Liver (tissue), 9 donors: ENCODE data around the gene TBL1X. TPM values are rescaled to one million over a fixed set of nuclear protein-coding genes. Genes with fewer than 3 reads are reported as not detected.

Experiments used
- DNase-seq: peaks from one replicate; pipeline ENCODE4 v3.0.0-alpha.2; 2017; ENCODE audit warnings: low spot score
- H3K27ac ChIP-seq, 2 donors: one replicate each; pipeline ENCODE4 v1.7.0; 2013; ENCODE audit warnings: inconsistent platforms in 2 of 2, low read length in 2 of 2, control low read depth in 1 of 2, low read depth in 1 of 2, mild to moderate bottlenecking in 1 of 2
- H3K27me3 ChIP-seq, 4 donors: one replicate each; pipeline versions ENCODE4 v1.6.1 to v1.7.0; 2013; ENCODE audit warnings: low read length in 3 of 4, inconsistent platforms in 1 of 4, mild to moderate bottlenecking in 1 of 4, moderate library complexity in 1 of 4; ENCODE audit not compliant: control insufficient read depth in 4 of 4, insufficient read depth in 4 of 4
- H3K36me3 ChIP-seq, 4 donors: one replicate each; pipeline versions ENCODE4 v1.6.1 to v1.7.0; 2013; ENCODE audit warnings: low read length in 3 of 4, mild to moderate bottlenecking in 3 of 4, low read depth in 1 of 4, moderate library complexity in 1 of 4; ENCODE audit not compliant: control insufficient read depth in 4 of 4, insufficient read depth in 3 of 4
- H3K4me1 ChIP-seq, 4 donors: one replicate each; pipeline versions ENCODE4 v1.6.1 to v1.7.0; 2013; ENCODE audit warnings: low read length in 3 of 4, mild to moderate bottlenecking in 3 of 4, moderate library complexity in 1 of 4; ENCODE audit not compliant: control insufficient read depth in 4 of 4, insufficient read depth in 4 of 4
- H3K4me3 ChIP-seq, 3 donors: one replicate each; pipeline versions ENCODE4 v1.6.1 to v1.7.0; 2013; ENCODE audit warnings: low read length in 3 of 3, control low read depth in 1 of 3, low read depth in 1 of 3, mild to moderate bottlenecking in 1 of 3
- H3K9ac ChIP-seq, 2 donors: one replicate each; pipeline ENCODE4 v1.7.0; 2013; ENCODE audit warnings: low read length in 2 of 2, mild to moderate bottlenecking in 2 of 2, moderate library complexity in 2 of 2, control low read depth in 1 of 2, low read depth in 1 of 2
- H3K9me3 ChIP-seq, 4 donors: one replicate each; pipeline versions ENCODE4 v1.6.1 to v1.7.0; 2013; ENCODE audit warnings: low read length in 3 of 4; ENCODE audit not compliant: control insufficient read depth in 4 of 4
- ATF3 ChIP-seq: IDR thresholded peaks from 2 replicates; pipeline ENCODE4 v1.6.1; 2016; ENCODE audit warnings: antibody characterized with exemption
- CTCF ChIP-seq: fragments of 150-350 bp; IDR thresholded peaks from 2 replicates; pipeline ENCODE4 v1.5.1; 2017; ENCODE audit warnings: improper control_type of control experiment, low read depth, low read length; ENCODE audit not compliant: missing input control
- EGR1 ChIP-seq, 2 donors: IDR thresholded peaks; 2 replicates each; pipeline ENCODE4 v1.6.1; 2016 to 2018; ENCODE audit warnings: antibody characterized with exemption in 2 of 2, low read depth in 2 of 2
- FOXA2 ChIP-seq: IDR thresholded peaks from 2 replicates; pipeline ENCODE4 v1.6.1; 2016; ENCODE audit warnings: antibody characterized with exemption
- HNF4A ChIP-seq, 2 donors: conservative IDR thresholded peaks; 2 replicates each; pipeline ENCODE4 v1.6.1; 2016; ENCODE audit warnings: antibody characterized with exemption in 2 of 2, mild to moderate bottlenecking in 2 of 2
- HNF4G ChIP-seq: IDR thresholded peaks from 2 replicates; pipeline ENCODE4 v1.6.1; 2016; ENCODE audit warnings: antibody characterized with exemption
- NR2F2 ChIP-seq: IDR thresholded peaks from 2 replicates; pipeline ENCODE4 v1.6.1; 2016; ENCODE audit warnings: antibody characterized with exemption
- TAF1 ChIP-seq: conservative IDR thresholded peaks from 2 replicates; pipeline ENCODE4 v1.6.1; 2016; ENCODE audit warnings: antibody characterized with exemption, mild to moderate bottlenecking
- YY1 ChIP-seq: IDR thresholded peaks from 2 replicates; pipeline ENCODE4 v1.6.1; 2016; ENCODE audit warnings: antibody characterized with exemption, mild to moderate bottlenecking
- ZBTB33 ChIP-seq: IDR thresholded peaks from 2 replicates; pipeline ENCODE4 v1.6.1; 2016; ENCODE audit warnings: antibody characterized with exemption
- WGBS: extraction: QIAGEN DNeasy Blood & Tissue Kit; methylation state at CpG from one replicate; pipeline ENCODE4 v1.1.7; 2013; 5-methylcytosine and 5-hydroxymethylcytosine counted together
- polyA plus RNA-seq, 2 donors: library from polyadenylated mRNA; stranded (reverse) in 1 of 2; unstranded in 1 of 2; fragments of 200-250 nt in 1 of 2; fragments of >200 nt in 1 of 2; fragmentation: Nextera tagmentation in 1 of 2; extraction: Ambion mirVana in 1 of 2; gene quantifications; one replicate each; pipeline versions ENCODE4 v1.2.1 to v1.2.3, GENCODE V29; 2013 to 2015
- total RNA-seq, 2 donors: library from RNA; depleted of rRNA; stranded (reverse); fragments of >200 nt; gene quantifications; one replicate each; pipeline ENCODE4 v1.2.3, GENCODE V29; 2014
- donor health status: healthy.
- donor health status: healthy.
- donor health status: healthy.
- donor health status: healthy.
- donor health status: healthy.

TBL1X gene
- total and polyA plus RNA-seq, 4 donors = 11.2 to 15.1 (median 11.8) TPM

- WGBS = 97% methylated on average over 5 of the region's 5 CpGs
- TF ChIP-seq NR2F2 (no peak), ZBTB33 (no peak), HNF4G (no peak), EGR1 (IDR thresholded peaks at IDR 0.05; ENCODE audit: low read depth in 2 of 2) (no peak), YY1 (no peak), FOXA2 (no peak), ATF3 (no peak), HNF4A (conservative IDR thresholded peaks at IDR 0.05) (no peak), TAF1 (no peak)
These were observed 154.3 kb downstream of the TBL1X start for GRCh38 chrX:9619133-9619532.

GRCh38 chrX:9619581-9619980 lies 154.7 kb downstream of the TBL1X start:
- DNase-seq = no peak
- Histone ChIP-seq H3K27ac (no peak overlapping the region), H3K9ac (no peak overlapping the region), H3K9me3 (no peaks in the 10 kb centered on the region), H3K4me1 (peaks cover 0 to 3% (median under 1%) of the 10 kb centered on the region in 4 donors), H3K27me3 (no peaks in the 10 kb centered on the region), H3K4me3 (no peak overlapping the region), H3K36me3 (no peaks in the 10 kb centered on the region)
- WGBS = 95% methylated on average over 12 of the region's 12 CpGs
- TF ChIP-seq ATF3 = no peak
- TF ChIP-seq HNF4G = no peak
- no peak for TF ChIP-seq CTCF

More at GRCh38 chrX:9619133-9619532, 154.3 kb downstream of the TBL1X start:
- no peak overlapping the region for H3K9ac ChIP-seq
- no peaks in the 10 kb centered on the region for H3K27me3 ChIP-seq
- peaks cover 0 to 3% (median under 1%) of the 10 kb centered on the region in 4 donors for H3K4me1 ChIP-seq
- DNase-seq = no peak
- no peaks in the 10 kb centered on the region for H3K36me3 ChIP-seq
- H3K27ac ChIP-seq = no peak overlapping the region
- H3K9me3 ChIP-seq = no peaks in the 10 kb centered on the region
- H3K4me3 ChIP-seq = no peak overlapping the region

- H3K9ac ChIP-seq = no peak overlapping the region
- H3K4me1 ChIP-seq = no peaks in the 10 kb centered on the region
- H3K4me3 ChIP-seq = no peak overlapping the region
- no peaks in the 10 kb centered on the region for H3K9me3 ChIP-seq
- no peaks in the 10 kb centered on the region for H3K36me3 ChIP-seq
- no peak for TF ChIP-seq HNF4A (conservative IDR thresholded peaks at IDR 0.05)
- H3K27me3 ChIP-seq = no peaks in the 10 kb centered on the region
- no peak overlapping the region for H3K27ac ChIP-seq
- no peak for DNase-seq
- 93% methylated on average over 3 of the region's 3 CpGs for WGBS
These were observed 157.3 kb downstream of the TBL1X start for GRCh38 chrX:9622128-9622527.
